ENCODE measurements around the gene THSD4.

The THSD4 gene

DNA sequence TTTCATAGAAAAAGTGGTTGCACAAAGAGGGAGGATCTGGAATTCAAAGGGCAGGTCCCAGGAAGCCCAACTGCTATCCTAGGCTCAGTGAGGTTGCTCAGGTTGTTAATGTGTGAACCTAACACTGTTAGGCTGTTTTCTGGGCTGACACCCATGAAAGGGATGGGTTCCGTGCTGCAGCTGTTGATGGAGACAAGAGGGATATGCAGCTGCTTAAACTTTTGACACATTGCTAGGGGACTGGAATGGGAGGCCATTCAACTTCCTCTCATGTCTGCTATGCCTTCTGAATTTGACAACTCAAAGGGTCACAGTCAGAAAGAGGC, 497.1 kb downstream of the THSD4 start:
- no peaks in the 10 kb centered on the region for H3K27me3 ChIP-seq (ENCODE audit: insufficient read depth, low read depth, severe bottlenecking)
- DNase-seq: no peak
- no peaks in the 10 kb centered on the region for H3K36me3 ChIP-seq
- H3K27ac ChIP-seq: no peak overlapping the region
- no peaks in the 10 kb centered on the region for H3K9me3 ChIP-seq (ENCODE audit: severe bottlenecking)
- no peak overlapping the region for H3K4me3 ChIP-seq (ENCODE audit: low read depth, low read length)
- TF ChIP-seq, protein P1, sequence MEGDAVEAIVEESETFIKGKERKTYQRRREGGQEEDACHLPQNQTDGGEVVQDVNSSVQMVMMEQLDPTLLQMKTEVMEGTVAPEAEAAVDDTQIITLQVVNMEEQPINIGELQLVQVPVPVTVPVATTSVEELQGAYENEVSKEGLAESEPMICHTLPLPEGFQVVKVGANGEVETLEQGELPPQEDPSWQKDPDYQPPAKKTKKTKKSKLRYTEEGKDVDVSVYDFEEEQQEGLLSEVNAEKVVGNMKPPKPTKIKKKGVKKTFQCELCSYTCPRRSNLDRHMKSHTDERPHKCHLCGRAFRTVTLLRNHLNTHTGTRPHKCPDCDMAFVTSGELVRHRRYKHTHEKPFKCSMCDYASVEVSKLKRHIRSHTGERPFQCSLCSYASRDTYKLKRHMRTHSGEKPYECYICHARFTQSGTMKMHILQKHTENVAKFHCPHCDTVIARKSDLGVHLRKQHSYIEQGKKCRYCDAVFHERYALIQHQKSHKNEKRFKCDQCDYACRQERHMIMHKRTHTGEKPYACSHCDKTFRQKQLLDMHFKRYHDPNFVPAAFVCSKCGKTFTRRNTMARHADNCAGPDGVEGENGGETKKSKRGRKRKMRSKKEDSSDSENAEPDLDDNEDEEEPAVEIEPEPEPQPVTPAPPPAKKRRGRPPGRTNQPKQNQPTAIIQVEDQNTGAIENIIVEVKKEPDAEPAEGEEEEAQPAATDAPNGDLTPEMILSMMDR (IDR thresholded peaks at IDR 0.05; ENCODE audit: low read depth, low read length): no peak

DNA sequence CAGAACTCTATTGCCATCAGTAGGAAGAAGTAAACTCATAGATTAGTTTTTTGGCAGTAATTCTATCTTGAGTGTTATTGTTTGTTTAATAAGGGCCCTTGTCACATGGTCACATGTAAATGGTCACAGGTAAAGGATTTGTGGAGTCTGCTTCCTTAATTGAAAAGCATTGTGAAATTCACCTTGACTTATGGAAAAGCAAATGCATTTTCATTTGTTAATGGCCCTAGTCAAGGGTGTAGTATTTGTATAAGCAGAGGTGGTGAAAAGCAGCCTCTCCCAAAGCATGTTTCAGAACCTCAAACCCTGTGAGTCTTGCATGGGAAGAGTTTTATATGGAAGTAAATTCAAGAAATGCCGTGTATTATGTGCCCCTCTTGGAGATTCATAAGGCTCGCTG, 497.6 kb downstream of the THSD4 start:
- Histone ChIP-seq H3K4me3 (ENCODE audit: low read depth, low read length) (no peak overlapping the region), H3K27me3 (ENCODE audit: insufficient read depth, low read depth, severe bottlenecking) (no peaks in the 10 kb centered on the region), H3K36me3 (no peaks in the 10 kb centered on the region), H3K9me3 (ENCODE audit: severe bottlenecking) (no peaks in the 10 kb centered on the region), H3K27ac (no peak overlapping the region)
- no peak for DNase-seq
- TF ChIP-seq, protein P1 (IDR thresholded peaks at IDR 0.05; ENCODE audit: low read depth, low read length): no peak

DNA sequence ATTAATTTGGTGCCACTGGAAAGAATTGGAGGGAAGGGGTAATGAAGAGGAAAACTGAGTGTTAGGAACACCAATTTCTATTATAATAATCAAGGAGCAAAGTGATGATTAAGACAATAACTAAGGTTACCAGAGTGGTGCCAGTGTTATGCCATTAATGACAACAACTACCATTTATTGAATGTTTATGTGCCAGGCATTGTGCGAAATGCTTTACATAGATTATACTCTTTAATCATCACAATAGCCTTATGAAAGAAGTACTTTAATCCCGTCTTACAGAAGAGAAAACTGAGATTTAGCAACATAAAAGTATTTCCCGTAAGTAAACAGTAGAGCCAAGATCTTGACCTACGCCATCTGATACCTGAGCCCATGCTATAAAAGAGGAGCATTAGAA, 507.8 kb downstream of the THSD4 start:
- Histone ChIP-seq H3K4me3 (ENCODE audit: low read depth, low read length) (no peak overlapping the region), H3K36me3 (no peaks in the 10 kb centered on the region), H3K27me3 (ENCODE audit: insufficient read depth, low read depth, severe bottlenecking) (no peaks in the 10 kb centered on the region), H3K9me3 (ENCODE audit: severe bottlenecking) (no peaks in the 10 kb centered on the region), H3K27ac (no peak overlapping the region)
- no peak for DNase-seq
- TF ChIP-seq, protein P1 (IDR thresholded peaks at IDR 0.05; ENCODE audit: low read depth, low read length): no peak

DNA sequence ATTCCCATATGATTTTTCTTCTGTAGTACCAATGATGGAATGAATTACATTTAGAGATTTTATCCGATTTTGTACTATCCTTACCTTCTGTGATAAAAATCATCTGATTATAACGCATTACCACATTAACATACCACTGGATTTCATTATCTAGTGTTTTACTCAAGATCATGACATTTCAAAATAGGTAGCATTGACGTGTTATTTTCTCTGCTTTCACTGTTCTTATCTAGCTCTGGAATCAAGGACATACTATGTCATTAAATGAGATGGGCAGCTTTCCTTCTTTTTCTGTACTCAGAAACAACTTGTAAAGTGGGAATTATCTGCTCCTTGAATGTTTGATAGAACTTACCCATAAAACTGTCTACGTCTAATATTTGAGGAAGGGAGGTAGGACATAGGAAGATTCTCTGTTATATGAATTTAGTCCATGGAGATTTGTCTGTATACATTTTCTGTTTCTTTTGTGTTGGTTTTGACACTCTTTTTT, 511.4 kb downstream of the THSD4 start:
- Histone ChIP-seq H3K27me3 (ENCODE audit: insufficient read depth, low read depth, severe bottlenecking) (no peaks in the 10 kb centered on the region), H3K36me3 (no peaks in the 10 kb centered on the region), H3K9me3 (ENCODE audit: severe bottlenecking) (no peaks in the 10 kb centered on the region), H3K4me3 (ENCODE audit: low read depth, low read length) (no peak overlapping the region), H3K27ac (no peak overlapping the region)
- DNase-seq: no peak
- TF ChIP-seq, protein P1 (IDR thresholded peaks at IDR 0.05; ENCODE audit: low read depth, low read length): no peak

DNA sequence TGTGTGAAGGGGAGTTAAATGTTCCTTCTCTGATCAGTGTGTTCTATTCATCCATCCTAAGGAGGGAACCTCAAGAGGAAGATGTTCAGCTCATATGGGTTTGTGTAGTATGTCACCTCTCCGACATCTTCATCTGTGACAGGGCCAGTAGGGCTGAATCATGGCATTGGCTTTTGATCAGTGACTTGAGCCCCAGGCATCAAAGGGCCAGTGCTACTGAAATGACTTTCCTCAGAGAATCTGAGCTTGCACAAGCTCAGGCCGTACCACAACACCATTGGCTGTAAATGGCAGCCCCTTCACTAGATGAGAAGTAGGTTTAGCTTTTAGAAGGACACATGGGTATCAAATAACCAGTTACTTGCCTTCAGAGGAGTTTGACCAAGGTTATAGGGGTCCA, 511.9 kb downstream of the THSD4 start:
- no peak for DNase-seq
- H3K36me3 ChIP-seq: no peaks in the 10 kb centered on the region
- no peaks in the 10 kb centered on the region for H3K27me3 ChIP-seq (ENCODE audit: insufficient read depth, low read depth, severe bottlenecking)
- H3K4me3 ChIP-seq (ENCODE audit: low read depth, low read length): no peak overlapping the region
- H3K9me3 ChIP-seq (ENCODE audit: severe bottlenecking): no peaks in the 10 kb centered on the region
- TF ChIP-seq, protein P1 (IDR thresholded peaks at IDR 0.05; ENCODE audit: low read depth, low read length): no peak
- no peak overlapping the region for H3K27ac ChIP-seq

DNA sequence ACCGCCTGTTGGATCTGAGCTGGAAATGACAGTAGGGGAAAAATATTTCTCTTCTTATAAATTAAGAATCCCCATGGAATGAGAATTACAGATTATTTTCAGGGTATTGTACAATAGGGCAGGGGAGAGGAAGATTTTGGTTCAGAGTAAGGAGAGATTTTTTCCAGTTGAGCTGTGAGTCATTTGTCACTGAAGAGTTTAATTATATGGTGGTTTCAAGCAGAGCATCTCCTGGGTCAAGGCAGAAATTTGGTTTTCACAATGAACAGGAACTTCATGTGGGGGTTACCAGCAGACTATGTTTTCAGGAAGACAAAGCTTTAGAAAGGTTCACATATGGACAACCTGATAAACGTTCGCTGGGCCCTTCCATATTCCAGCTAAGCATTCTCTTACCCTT, 512.3 kb downstream of the THSD4 start:
- no peaks in the 10 kb centered on the region for H3K36me3 ChIP-seq
- H3K4me3 ChIP-seq (ENCODE audit: low read depth, low read length): no peak overlapping the region
- no peak overlapping the region for H3K27ac ChIP-seq
- no peak for DNase-seq
- TF ChIP-seq, protein P1 (IDR thresholded peaks at IDR 0.05; ENCODE audit: low read depth, low read length): no peak
- no peaks in the 10 kb centered on the region for H3K9me3 ChIP-seq (ENCODE audit: severe bottlenecking)
- no peaks in the 10 kb centered on the region for H3K27me3 ChIP-seq (ENCODE audit: insufficient read depth, low read depth, severe bottlenecking)
